ENCODE data around the gene ARHGEF17.

- TF ChIP-seq CTCF (IDR thresholded peaks at IDR 0.05; ENCODE audit: low read depth, low read length, missing input control) (no peak), MAX (IDR thresholded peaks at IDR 0.05) (no peak), JUND (IDR thresholded peaks at IDR 0.05) (no peak)
Measured at GRCh38 chr11:73416786-73417185, 108.7 kb downstream of the ARHGEF17 start.

All from liver (tissue), 3 donors.